IPS-18c (cell line): ENCODE results near the gene NTM.

Experiments
- H3K4me3 ChIP-seq: 2 replicates; pipeline ENCODE4 v1.7.0; 2013; ENCODE audit warnings: low read depth, mild to moderate bottlenecking, low read length, moderate library complexity; ENCODE audit not compliant: insufficient read depth
- H3K9me3 ChIP-seq: one replicate; pipeline ENCODE4 v1.6.1; 2013; ENCODE audit warnings: mild to moderate bottlenecking, low read length, moderate library complexity; ENCODE audit not compliant: control insufficient read depth, insufficient read depth

Gene NTM

GRCh38 chr11:131696690-131697089 is 326.3 kb downstream of the NTM start:
- H3K9me3 ChIP-seq: no peaks in the 10 kb centered on the region
- no peak overlapping the region for H3K4me3 ChIP-seq

- Histone ChIP-seq H3K9me3 (no peaks in the 10 kb centered on the region), H3K4me3 (no peak overlapping the region)
Measured at GRCh38 chr11:131703311-131703710, 332.9 kb downstream of the NTM start.

GRCh38 chr11:131704682-131705081 is 334.3 kb downstream of the NTM start:
- no peak overlapping the region for H3K4me3 ChIP-seq
- no peaks in the 10 kb centered on the region for H3K9me3 ChIP-seq

GRCh38 chr11:131710511-131710910 is 340.1 kb downstream of the NTM start:
- H3K9me3 ChIP-seq: peaks cover 4% of the 10 kb centered on the region
- no peak overlapping the region for H3K4me3 ChIP-seq

- Histone ChIP-seq H3K9me3 (peaks cover 4% of the 10 kb centered on the region), H3K4me3 (no peak overlapping the region)
Measured at GRCh38 chr11:131712897-131713296, 342.5 kb downstream of the NTM start.

GRCh38 chr11:131713529-131714134 is 343.2 kb downstream of the NTM start:
- H3K4me3 ChIP-seq: no peak overlapping the region
- H3K9me3 ChIP-seq: peaks cover 4% of the 10 kb centered on the region

- no peak overlapping the region for H3K4me3 ChIP-seq
- H3K9me3 ChIP-seq: peaks cover 2% of the 10 kb centered on the region
Measured at GRCh38 chr11:131717616-131718015, 347.2 kb downstream of the NTM start.

GRCh38 chr11:131723088-131723487 is 352.7 kb downstream of the NTM start:
- no peaks in the 10 kb centered on the region for H3K9me3 ChIP-seq
- H3K4me3 ChIP-seq: no peak overlapping the region

- no peak overlapping the region for H3K4me3 ChIP-seq
- no peaks in the 10 kb centered on the region for H3K9me3 ChIP-seq
Measured at GRCh38 chr11:131724436-131724975, 354.1 kb downstream of the NTM start.

- H3K9me3 ChIP-seq: no peaks in the 10 kb centered on the region
- no peak overlapping the region for H3K4me3 ChIP-seq
Measured at GRCh38 chr11:131734871-131735270, 364.5 kb downstream of the NTM start.

- H3K9me3 ChIP-seq: no peaks in the 10 kb centered on the region
- no peak overlapping the region for H3K4me3 ChIP-seq
Measured at GRCh38 chr11:131737357-131737756, 366.9 kb downstream of the NTM start.

- Histone ChIP-seq H3K9me3 (no peaks in the 10 kb centered on the region), H3K4me3 (no peak overlapping the region)
Measured at GRCh38 chr11:131739243-131739882, 368.9 kb downstream of the NTM start.

GRCh38 chr11:131744847-131745246 is 374.4 kb downstream of the NTM start:
- Histone ChIP-seq H3K4me3 (no peak overlapping the region), H3K9me3 (peaks cover 3% of the 10 kb centered on the region)

GRCh38 chr11:131745405-131745804 is 375.0 kb downstream of the NTM start:
- H3K9me3 ChIP-seq: peaks cover 3% of the 10 kb centered on the region
- H3K4me3 ChIP-seq: no peak overlapping the region

- Histone ChIP-seq H3K9me3 (peaks cover 3% of the 10 kb centered on the region), H3K4me3 (no peak overlapping the region)
Measured at GRCh38 chr11:131746201-131746600, 375.8 kb downstream of the NTM start.

GRCh38 chr11:131748151-131749050 is 378.0 kb downstream of the NTM start:
- peaks cover 3% of the 10 kb centered on the region for H3K9me3 ChIP-seq
- H3K4me3 ChIP-seq: no peak overlapping the region

- Histone ChIP-seq H3K9me3 (peaks cover 3% of the 10 kb centered on the region), H3K4me3 (no peak overlapping the region)
Measured at GRCh38 chr11:131749101-131749500, 378.7 kb downstream of the NTM start.

GRCh38 chr11:131750152-131750551 is 379.7 kb downstream of the NTM start:
- Histone ChIP-seq H3K9me3 (peaks cover 3% of the 10 kb centered on the region), H3K4me3 (no peak overlapping the region)
